H9 (cell line): ENCODE results near the gene ZNF668. TPM values are rescaled to one million over a fixed set of nuclear protein-coding genes. Genes with fewer than 3 reads are reported as not detected.

Experiments
- DNase-seq: peaks from one replicate; pipeline ENCODE4 v3.0.0-alpha.2; 2017
- H2AFZ ChIP-seq: one replicate; pipeline ENCODE4 v1.6.1; 2013; ENCODE audit warnings: mild to moderate bottlenecking, low read length, control low read depth, moderate library complexity
- H2AK5ac ChIP-seq: 2 replicates; pipeline ENCODE4 v1.6.1; 2013; ENCODE audit warnings: low read length, control low read depth, mixed read lengths; ENCODE audit not compliant: insufficient read length
- H2BK120ac ChIP-seq: one replicate; pipeline ENCODE4 v1.6.1; 2013; ENCODE audit warnings: low read depth, mild to moderate bottlenecking, low read length, control low read depth, inconsistent platforms; ENCODE audit not compliant: poor library complexity, severe bottlenecking
- H2BK12ac ChIP-seq: 2 replicates; pipeline ENCODE4 v1.6.1; 2013; ENCODE audit warnings: low read length, control low read depth, mixed read lengths, low read depth; ENCODE audit not compliant: insufficient read length
- H2BK15ac ChIP-seq: 2 replicates; pipeline ENCODE4 v1.6.1; 2013; ENCODE audit warnings: low read depth, low read length, control low read depth
- H2BK20ac ChIP-seq: one replicate; pipeline ENCODE4 v1.6.1; 2013; ENCODE audit warnings: low read depth, mild to moderate bottlenecking, low read length, control low read depth, inconsistent platforms; ENCODE audit not compliant: poor library complexity, severe bottlenecking
- H2BK5ac ChIP-seq: 2 replicates; pipeline ENCODE4 v1.6.1; 2013; ENCODE audit warnings: low read length, control low read depth, mixed read lengths; ENCODE audit not compliant: insufficient read length
- H3K14ac ChIP-seq: 2 replicates; pipeline ENCODE4 v1.6.1; 2013; ENCODE audit warnings: low read length, control low read depth; ENCODE audit not compliant: insufficient read depth
- H3K18ac ChIP-seq: 2 replicates; pipeline ENCODE4 v1.6.1; 2013; ENCODE audit warnings: low read depth, mild to moderate bottlenecking, mixed read lengths, low read length, control low read depth; ENCODE audit not compliant: insufficient read length
- H3K23ac ChIP-seq: 2 replicates; pipeline ENCODE4 v1.6.1; 2013; ENCODE audit warnings: low read length, control low read depth, mixed read lengths, low read depth; ENCODE audit not compliant: insufficient read length
- H3K23me2 ChIP-seq: 2 replicates; pipeline ENCODE4 v1.6.1; 2013; ENCODE audit warnings: low read depth, mild to moderate bottlenecking, mixed read lengths, low read length, control low read depth; ENCODE audit not compliant: insufficient read length, poor library complexity, severe bottlenecking
- H3K27ac ChIP-seq: 2 replicates; pipeline ENCODE4 v1.5.1; 2013; ENCODE audit warnings: low read length, control low read depth, mixed read lengths, low read depth; ENCODE audit not compliant: insufficient read length
- H3K27me3 ChIP-seq: 2 replicates; pipeline ENCODE4 v1.6.1; 2013; ENCODE audit warnings: low read length, control low read depth, inconsistent platforms; ENCODE audit not compliant: insufficient read depth
- H3K4ac ChIP-seq: 2 replicates; pipeline ENCODE4 v1.6.1; 2013; ENCODE audit warnings: low read depth, mild to moderate bottlenecking, control low read depth, inconsistent platforms, low read length, moderate library complexity
- H3K4me1 ChIP-seq: 2 replicates; pipeline ENCODE4 v1.6.1; 2013; ENCODE audit warnings: low read length, control low read depth, inconsistent platforms; ENCODE audit not compliant: insufficient read depth
- H3K4me2 ChIP-seq: 2 replicates; pipeline ENCODE4 v1.6.1; 2013; ENCODE audit warnings: low read length, control low read depth, mixed read lengths; ENCODE audit not compliant: insufficient read length, insufficient read depth
- H3K56ac ChIP-seq: 2 replicates; pipeline ENCODE4 v1.6.1; 2013; ENCODE audit warnings: low read depth, mild to moderate bottlenecking, mixed read lengths, low read length, control low read depth; ENCODE audit not compliant: insufficient read length
- H3K79me1 ChIP-seq: 2 replicates; pipeline ENCODE4 v1.6.1; 2013; ENCODE audit warnings: low read depth, mild to moderate bottlenecking, moderate library complexity, low read length, control low read depth, inconsistent platforms; ENCODE audit not compliant: insufficient read depth, poor library complexity, severe bottlenecking
- H3K79me2 ChIP-seq: 2 replicates; pipeline ENCODE4 v1.6.1; 2013; ENCODE audit warnings: low read length, control low read depth, inconsistent platforms; ENCODE audit not compliant: insufficient read depth
- H3K9ac ChIP-seq: 2 replicates; pipeline ENCODE4 v1.6.1; 2013; ENCODE audit warnings: low read length, control low read depth, mixed read lengths; ENCODE audit not compliant: insufficient read length; ENCODE audit errors: extremely low read depth
- H3K9me3 ChIP-seq: one replicate; pipeline ENCODE4 v1.6.1; 2013; ENCODE audit warnings: low read depth, low read length, inconsistent platforms; ENCODE audit not compliant: control insufficient read depth
- H3T11ph ChIP-seq: one replicate; pipeline ENCODE4 v1.6.1; 2013; ENCODE audit warnings: mild to moderate bottlenecking, low read length, control low read depth, inconsistent platforms
- H4K20me1 ChIP-seq: one replicate; pipeline ENCODE4 v1.6.1; 2013; ENCODE audit not compliant: control insufficient read depth, insufficient read length, insufficient read depth
- H4K5ac ChIP-seq: 2 replicates; pipeline ENCODE4 v1.6.1; 2013; ENCODE audit warnings: low read depth, mild to moderate bottlenecking, mixed read lengths, low read length, control low read depth; ENCODE audit not compliant: insufficient read length
- H4K8ac ChIP-seq: replicated peaks from 2 replicates; pipeline ENCODE4 v1.6.1; 2013; ENCODE audit warnings: low read length, control low read depth, mixed read lengths, low read depth; ENCODE audit not compliant: insufficient read length
- H4K91ac ChIP-seq: 2 replicates; pipeline ENCODE4 v1.6.1; 2013; ENCODE audit warnings: low read depth, mild to moderate bottlenecking, moderate library complexity, mixed read lengths, low read length, control low read depth; ENCODE audit not compliant: insufficient read length
- H3K27ac Mint-ChIP-seq, 3 experiments: 2 replicates in 2 of 3; 3 replicates in 1 of 3; pipeline ENCODE4 v1.8.0; 2020 to 2021; ENCODE audit warnings: mixed read lengths in 3 of 3, mild to moderate bottlenecking in 1 of 3, moderate library complexity in 1 of 3
- H3K27me3 Mint-ChIP-seq: 2 replicates; pipeline ENCODE4 v1.8.0; 2021; ENCODE audit warnings: low read depth, mild to moderate bottlenecking, moderate library complexity, mixed read lengths
- H3K36me3 Mint-ChIP-seq, 3 experiments: 2 replicates in 2 of 3; 3 replicates in 1 of 3; pipeline ENCODE4 v1.8.0; 2020 to 2021; ENCODE audit warnings: low read depth in 3 of 3, mixed read lengths in 3 of 3; ENCODE audit not compliant: insufficient read depth in 1 of 3
- H3K4me1 Mint-ChIP-seq, 2 experiments: 2 replicates each; pipeline ENCODE4 v1.8.0; 2020; ENCODE audit warnings: mixed read lengths in 2 of 2
- H3K4me3 Mint-ChIP-seq, 2 experiments: 2 replicates in 1 of 2; 3 replicates in 1 of 2; pipeline ENCODE4 v1.8.0; 2020 to 2021; ENCODE audit warnings: mild to moderate bottlenecking in 2 of 2, mixed read lengths in 2 of 2, moderate library complexity in 1 of 2
- H3K9me3 Mint-ChIP-seq, 2 experiments: 2 replicates in 1 of 2; 3 replicates in 1 of 2; pipeline ENCODE4 v1.8.0; 2020; ENCODE audit warnings: mild to moderate bottlenecking in 2 of 2, mixed read lengths in 2 of 2, moderate library complexity in 1 of 2
- WGBS: extraction: QIAGEN DNeasy Blood & Tissue Kit; methylation state at CpG from one replicate; pipeline ENCODE4 v1.1.7; 2013; ENCODE audit warnings: missing lambda C conversion rate, low lambda C conversion rate, mixed read lengths; ENCODE audit not compliant: insufficient read length; ENCODE audit errors: extremely low coverage; 5-methylcytosine and 5-hydroxymethylcytosine counted together
- total RNA-seq: library from RNA; stranded (reverse); gene quantifications from 2 replicates; pipeline ENCODE4 v1.2.1, GENCODE V29; 2021
- TF ChIP-seq, protein P1 (sequence below): fragments of 200-600 bp; sonication (generic); conservative IDR thresholded peaks from 3 replicates; pipeline ENCODE4 v1.8.0; 2021; ENCODE audit warnings: antibody characterized with exemption, mild to moderate bottlenecking

Gene ZNF668
- total RNA-seq, 1 experiment from 2014 or later = 18.6 TPM

DNA sequence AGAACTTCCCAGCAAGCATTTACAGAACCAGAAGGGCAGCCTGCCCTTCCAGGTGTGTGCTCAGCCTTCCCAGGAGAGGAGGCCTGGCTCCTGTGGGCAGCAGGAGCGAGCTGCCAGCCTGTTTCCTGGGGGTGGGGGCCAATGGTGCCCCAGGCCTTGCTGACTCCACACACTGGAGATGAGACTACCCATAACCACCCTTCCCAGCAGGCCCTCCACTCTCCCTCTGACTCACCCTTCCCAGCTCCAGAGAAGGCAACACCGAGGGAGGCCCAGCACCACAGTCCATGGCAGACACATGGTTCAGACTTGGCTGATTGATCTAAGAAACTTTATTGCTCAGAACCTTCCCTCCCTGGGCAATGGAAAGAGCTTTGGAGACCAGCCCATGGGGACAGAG is 16.5 kb upstream of the ZNF668 start:
- H2BK15ac ChIP-seq = no peak overlapping the region
- no peaks in the 10 kb centered on the region; a peak in 1 of 5 replicates for H3K9me3 Mint-ChIP-seq
- H3K4me1 ChIP-seq = peaks cover under 1% of the 10 kb centered on the region; the same call in 1 of the 2 replicates
- H3K14ac ChIP-seq = no peak overlapping the region
- no peak overlapping the region for H4K8ac ChIP-seq
- H4K20me1 ChIP-seq = peaks cover 3% of the 10 kb centered on the region
- no peak overlapping the region for H3K56ac ChIP-seq
- DNase-seq = no peak
- no peak overlapping the region for H3K9ac ChIP-seq
- H3K23ac ChIP-seq = no peak overlapping the region
- no peak overlapping the region for H2BK120ac ChIP-seq
- H3K27ac ChIP-seq = no peak overlapping the region
- H2AFZ ChIP-seq = no peak overlapping the region
- H4K5ac ChIP-seq = no peak overlapping the region
- H3K36me3 Mint-ChIP-seq = peaks cover 5 to 24% (median 23%) of the 10 kb centered on the region in 3 experiments; a peak in 6 of 7 replicates
- no peaks in the 10 kb centered on the region for H3K27me3 ChIP-seq
- H3K18ac ChIP-seq = no peak overlapping the region
- no CpG with 5 or more reads among the region's 2 CpGs for WGBS
- H3K4me1 Mint-ChIP-seq = peaks cover 7 to 12% of the 10 kb centered on the region in 2 experiments
- no peak overlapping the region for H2BK20ac ChIP-seq
- H2AK5ac ChIP-seq = no peak overlapping the region
- no peaks in the 10 kb centered on the region for H3K9me3 ChIP-seq
- H2BK12ac ChIP-seq = no peak overlapping the region
- no peak overlapping the region for H3K4me2 ChIP-seq
- H3K4ac ChIP-seq = no peak overlapping the region
- TF ChIP-seq, protein P1, sequence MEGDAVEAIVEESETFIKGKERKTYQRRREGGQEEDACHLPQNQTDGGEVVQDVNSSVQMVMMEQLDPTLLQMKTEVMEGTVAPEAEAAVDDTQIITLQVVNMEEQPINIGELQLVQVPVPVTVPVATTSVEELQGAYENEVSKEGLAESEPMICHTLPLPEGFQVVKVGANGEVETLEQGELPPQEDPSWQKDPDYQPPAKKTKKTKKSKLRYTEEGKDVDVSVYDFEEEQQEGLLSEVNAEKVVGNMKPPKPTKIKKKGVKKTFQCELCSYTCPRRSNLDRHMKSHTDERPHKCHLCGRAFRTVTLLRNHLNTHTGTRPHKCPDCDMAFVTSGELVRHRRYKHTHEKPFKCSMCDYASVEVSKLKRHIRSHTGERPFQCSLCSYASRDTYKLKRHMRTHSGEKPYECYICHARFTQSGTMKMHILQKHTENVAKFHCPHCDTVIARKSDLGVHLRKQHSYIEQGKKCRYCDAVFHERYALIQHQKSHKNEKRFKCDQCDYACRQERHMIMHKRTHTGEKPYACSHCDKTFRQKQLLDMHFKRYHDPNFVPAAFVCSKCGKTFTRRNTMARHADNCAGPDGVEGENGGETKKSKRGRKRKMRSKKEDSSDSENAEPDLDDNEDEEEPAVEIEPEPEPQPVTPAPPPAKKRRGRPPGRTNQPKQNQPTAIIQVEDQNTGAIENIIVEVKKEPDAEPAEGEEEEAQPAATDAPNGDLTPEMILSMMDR = no peak
- no peaks in the 10 kb centered on the region; the same call in 1 of the 2 replicates for H3K27me3 Mint-ChIP-seq
- H3K23me2 ChIP-seq = peaks cover 11% of the 10 kb centered on the region
- no peak overlapping the region for H2BK5ac ChIP-seq
- peaks cover 2% of the 10 kb centered on the region; the same call in 1 of the 2 replicates for H3K79me2 ChIP-seq
- H3K27ac Mint-ChIP-seq = no peak overlapping the region
- H4K91ac ChIP-seq = no peak overlapping the region
- H3T11ph ChIP-seq = no peak overlapping the region
- no peak overlapping the region for H3K4me3 Mint-ChIP-seq
- H3K79me1 ChIP-seq = peaks cover 2% of the 10 kb centered on the region
